ENCODE data around the gene HSPA12B. TPM values are rescaled to one million over a fixed set of nuclear protein-coding genes. Genes with fewer than 3 reads are reported as not detected.

HSPA12B gene
- total RNA-seq, 4 donors from 2014 or later, result 0.75 to 4.1 (median 2.7) TPM

DNA sequence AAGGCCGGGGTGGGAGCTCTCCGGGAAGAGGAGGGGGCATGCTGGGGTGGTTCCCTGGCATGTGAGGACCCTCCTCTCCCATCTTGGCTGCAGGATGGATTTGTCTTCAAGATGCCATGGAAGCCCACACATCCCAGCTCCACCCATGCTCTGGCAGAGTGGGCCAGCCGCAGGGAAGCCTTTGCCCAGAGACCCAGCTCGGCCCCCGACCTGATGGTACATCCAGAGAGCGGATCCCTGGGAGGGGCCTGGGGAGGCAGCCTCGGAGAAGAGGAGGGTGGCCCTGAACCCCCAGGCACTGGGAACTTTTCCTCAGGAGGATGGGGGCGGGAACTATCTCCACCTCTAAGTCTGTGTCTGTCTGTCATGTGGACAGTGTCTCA lies 68.4 kb downstream of the HSPA12B start:
- intact Hi-C loops (cut with DNase I; ENCODE audit: low total_unique reads) (no loop called here), in situ Hi-C loops (cut with MboI; ENCODE audit: low pct_ligation_motif_present in 1 of 4, low pct_unique_long_range_greater_than_20kb in 1 of 4, low sequenced_read_pairs in 3 of 4) (no loop called here)
- no peak for DNase-seq
- Histone ChIP-seq H3K27me3 (no peaks in the 10 kb centered on the region), H3K4me3 (no peak overlapping the region), H3K36me3 (peaks cover 0 to 12% (median 0%) of the 10 kb centered on the region in 4 donors), H3K27ac (no peak overlapping the region), H3K4me1 (peaks cover 22 to 53% (median 44%) of the 10 kb centered on the region in 4 donors), H3K9me3 (no peaks in the 10 kb centered on the region)
- TF ChIP-seq POLR2AphosphoS5 (IDR thresholded peaks at IDR 0.05) (no peak), CTCF (IDR thresholded peaks at IDR 0.05) (no peak), EP300 (IDR thresholded peaks at IDR 0.05; ENCODE audit: low read depth) (no peak), POLR2A (IDR thresholded peaks at IDR 0.05) (no peak)
- 97% methylated on average over 8 of the region's 8 CpGs; no CpG with 5 or more reads in 1 of the 2 donors for WGBS, 2 donors (ENCODE audit: low coverage in 1 of 2)

DNA sequence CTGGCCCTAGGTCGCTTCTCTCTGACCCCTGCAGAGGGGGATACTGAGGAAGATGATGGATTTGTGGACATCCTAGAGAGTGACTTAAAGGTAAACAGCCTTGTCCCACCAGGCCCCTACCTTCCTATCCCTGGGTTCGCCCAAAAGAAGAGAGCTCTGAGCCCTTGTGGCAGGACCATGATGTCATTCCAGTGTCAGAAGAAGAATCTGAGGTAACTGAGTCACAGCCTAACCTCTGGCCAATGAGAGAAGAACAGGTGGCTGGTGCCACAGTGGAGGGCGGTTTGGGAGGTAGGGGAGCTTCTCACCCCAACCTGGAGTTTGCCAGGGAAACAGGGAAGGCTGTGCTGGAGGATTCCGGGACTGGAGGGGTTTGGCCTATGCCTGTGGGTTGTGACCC lies 68.8 kb downstream of the HSPA12B start:
- H3K27ac ChIP-seq, result no peak overlapping the region
- peaks cover 0 to 12% (median 0%) of the 10 kb centered on the region in 4 donors for H3K36me3 ChIP-seq
- in situ Hi-C loops (cut with MboI; ENCODE audit: low pct_ligation_motif_present in 1 of 4, low pct_unique_long_range_greater_than_20kb in 1 of 4, low sequenced_read_pairs in 3 of 4) (no loop called here), intact Hi-C loops (cut with DNase I; ENCODE audit: low total_unique reads) (no loop called here)
- no peaks in the 10 kb centered on the region for H3K27me3 ChIP-seq
- DNase-seq, result no peak
- no peak overlapping the region for H3K4me3 ChIP-seq
- H3K9me3 ChIP-seq, result no peaks in the 10 kb centered on the region
- WGBS, 2 donors (ENCODE audit: low coverage in 1 of 2), result 97% methylated on average over 3 of the region's 4 CpGs; no CpG with 5 or more reads in 1 of the 2 donors
- TF ChIP-seq EP300 (IDR thresholded peaks at IDR 0.05; ENCODE audit: low read depth), result no peak
- no peak for TF ChIP-seq POLR2AphosphoS5 (IDR thresholded peaks at IDR 0.05)
- no peak for TF ChIP-seq CTCF (IDR thresholded peaks at IDR 0.05)
- no peak for TF ChIP-seq POLR2A (IDR thresholded peaks at IDR 0.05)
- peaks cover 26 to 57% (median 47%) of the 10 kb centered on the region in 4 donors for H3K4me1 ChIP-seq

DNA sequence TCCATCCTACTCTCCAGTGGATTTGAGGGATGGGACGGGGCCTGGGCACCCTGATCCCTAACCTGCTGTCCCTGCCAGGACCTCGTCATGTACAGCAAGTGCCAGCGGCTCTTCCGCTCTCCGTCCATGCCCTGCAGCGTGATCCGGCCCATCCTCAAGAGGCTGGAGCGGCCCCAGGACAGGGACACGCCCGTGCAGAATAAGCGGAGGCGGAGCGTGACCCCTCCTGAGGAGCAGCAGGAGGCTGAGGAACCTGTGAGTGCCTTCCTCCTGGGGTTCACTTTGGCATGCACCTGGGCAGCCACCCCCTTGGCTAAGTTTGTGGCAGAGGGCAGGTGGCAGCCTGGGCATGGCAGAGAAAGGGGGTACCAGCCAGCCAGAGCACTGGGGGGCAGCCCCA lies 69.4 kb downstream of the HSPA12B start:
- DNase-seq, result no peak
- H3K4me1 ChIP-seq, result peaks cover 26 to 58% (median 47%) of the 10 kb centered on the region in 4 donors
- H3K27ac ChIP-seq, result no peak overlapping the region

More for the DNA sequence above, 69.4 kb downstream of the HSPA12B start:
- in situ Hi-C loops (cut with MboI; ENCODE audit: low pct_ligation_motif_present in 1 of 4, low pct_unique_long_range_greater_than_20kb in 1 of 4, low sequenced_read_pairs in 3 of 4) (no loop called here), intact Hi-C loops (cut with DNase I; ENCODE audit: low total_unique reads) (no loop called here)
- TF ChIP-seq CTCF (IDR thresholded peaks at IDR 0.05) (no peak), POLR2A (IDR thresholded peaks at IDR 0.05) (no peak), EP300 (IDR thresholded peaks at IDR 0.05; ENCODE audit: low read depth) (no peak), POLR2AphosphoS5 (IDR thresholded peaks at IDR 0.05) (no peak)
- peaks cover 0 to 12% (median 0%) of the 10 kb centered on the region in 4 donors for H3K36me3 ChIP-seq
- H3K9me3 ChIP-seq, result no peaks in the 10 kb centered on the region
- no peak overlapping the region for H3K4me3 ChIP-seq
- WGBS, 2 donors (ENCODE audit: low coverage in 1 of 2), result 95% methylated on average over 13 of the region's 13 CpGs; no CpG with 5 or more reads in 1 of the 2 donors
- no peaks in the 10 kb centered on the region for H3K27me3 ChIP-seq

Other genes with a start within 250 kb of the HSPA12B start
- not detected for gene GFRA4, start 69.3 kb upstream of the HSPA12B start, total RNA-seq
- 100 to 1,000 TPM in 1 of 4 donors, 10 to 100 TPM in 3; 15.0 to 150 (median 44.6) TPM for gene ADAM33, start 50.7 kb upstream of the HSPA12B start, total RNA-seq
- gene SIGLEC1, start 20.1 kb upstream of the HSPA12B start, total RNA-seq, result 10 to 100 TPM in 1 of 4 donors, 1 to 10 TPM in 3; 2.2 to 17.6 (median 7.9) TPM
- 10 to 100 TPM in 3 of 4 donors, 1 to 10 TPM in 1; 3.0 to 19.9 (median 16.3) TPM for gene ADISSP, start 35.1 kb downstream of the HSPA12B start, total RNA-seq
- gene SPEF1, start 48.8 kb downstream of the HSPA12B start, total RNA-seq, result under 1 TPM in 1 of 4 donors, not detected in 3; 0.14 TPM
- 10 to 100 TPM; 66.6 to 83.1 (median 72.8) TPM for gene CENPB, start 54.1 kb downstream of the HSPA12B start, total RNA-seq
- 10 to 100 TPM; 14.1 to 89.4 (median 39.5) TPM for gene CDC25B, start 63.6 kb downstream of the HSPA12B start, total RNA-seq
- 10 to 100 TPM in 3 of 4 donors, 1 to 10 TPM in 1; 9.1 to 38.5 (median 17.0) TPM for gene AP5S1, start 87.9 kb downstream of the HSPA12B start, total RNA-seq
- gene MAVS, start 114.1 kb downstream of the HSPA12B start, total RNA-seq, result 100 to 1,000 TPM in 1 of 4 donors, 10 to 100 TPM in 3; 70.3 to 104 (median 81.8) TPM
- 10 to 100 TPM; 22.9 to 48.7 (median 38.2) TPM for gene PANK2, start 156.7 kb downstream of the HSPA12B start, total RNA-seq